ENCODE measurements around the gene TMEM187. TPM values are rescaled to one million over a fixed set of nuclear protein-coding genes. Genes with fewer than 3 reads are reported as not detected.
"Not testable (repeated sequence)": the region's sequence is repeated elsewhere in the genome, so short reads cannot be mapped to it uniquely, and the experiment has no call there.

Gene TMEM187
- total RNA-seq, 1 donor from 2014 or later: 3.3 TPM

DNA sequence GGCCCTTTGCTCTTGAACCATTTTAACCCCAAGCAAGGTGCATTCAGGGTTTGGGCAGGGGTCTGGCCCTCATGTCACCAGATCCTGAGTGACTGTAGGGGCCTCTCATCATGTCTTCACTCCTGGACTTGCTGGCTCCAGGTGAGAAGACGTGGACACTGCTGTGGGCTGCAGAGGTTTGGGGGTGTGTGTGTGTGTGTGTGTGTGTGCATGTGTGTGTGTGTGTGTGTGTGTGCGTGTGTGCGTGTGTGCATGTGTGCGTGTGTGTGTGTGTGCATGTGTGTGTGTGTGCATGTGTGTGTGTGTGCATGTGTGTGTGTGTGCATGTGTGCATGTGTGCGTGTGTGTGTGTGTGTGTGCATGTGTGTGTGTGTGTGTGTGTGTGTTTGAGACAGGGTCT, 21.8 kb downstream of the TMEM187 start:
- DNase-seq (ENCODE audit: extremely low read depth, low read depth, low spot score): not testable (repeated sequence)

DNA sequence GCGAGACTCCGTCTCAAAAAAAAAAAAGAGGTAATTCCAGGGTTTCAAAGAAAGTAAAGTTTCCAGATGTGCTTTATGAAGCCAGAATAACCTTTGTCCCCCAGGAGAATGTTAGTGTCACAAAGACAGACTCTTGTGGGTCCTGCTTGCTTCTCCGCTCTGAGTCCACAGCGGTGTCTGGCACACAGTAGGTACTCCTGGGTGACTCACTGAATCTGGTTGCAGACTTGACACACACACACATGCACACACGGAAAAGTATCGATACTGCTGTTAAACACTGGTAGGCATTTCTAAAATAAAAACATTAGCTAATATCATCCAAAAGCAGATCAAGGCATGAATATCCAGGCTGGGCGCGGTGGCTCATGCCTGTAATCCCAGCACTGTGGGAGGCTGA, 22.9 kb downstream of the TMEM187 start:
- DNase-seq (ENCODE audit: extremely low read depth, low read depth, low spot score): no peak

DNA sequence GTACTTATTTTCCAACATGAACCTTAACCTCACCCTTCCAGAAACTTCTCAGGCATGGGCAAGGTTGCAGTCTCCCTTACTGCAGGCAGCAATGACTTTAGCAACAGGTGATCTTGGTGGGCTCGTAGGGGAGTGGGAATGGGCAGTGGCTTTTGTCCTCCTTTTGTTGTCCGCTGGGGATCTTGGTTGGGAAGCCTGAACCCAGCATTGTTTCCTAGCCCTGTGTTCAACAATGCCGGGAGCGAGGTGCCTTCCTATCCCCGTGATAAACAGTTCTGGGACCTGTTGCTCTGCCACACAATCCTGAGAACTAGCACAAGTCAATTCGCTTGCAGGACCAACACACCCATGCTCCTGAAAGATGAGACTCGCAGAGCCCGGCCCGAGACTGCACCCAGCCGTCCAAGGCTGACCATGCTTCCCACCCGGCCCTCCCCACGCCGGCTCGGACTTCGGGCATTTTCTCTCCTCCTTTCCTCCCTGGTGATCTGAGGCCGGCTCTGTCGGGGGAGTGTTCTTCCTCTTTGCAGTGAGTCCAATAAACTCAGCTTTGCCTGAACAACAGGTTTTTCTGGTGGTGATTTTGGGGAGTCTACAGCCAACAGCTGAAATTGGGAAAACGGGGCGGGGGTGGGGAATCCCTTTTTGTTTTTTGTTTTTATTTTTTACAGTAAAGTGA, 26.9 kb downstream of the TMEM187 start:
- no peak for DNase-seq (ENCODE audit: extremely low read depth, low read depth, low spot score)

DNA sequence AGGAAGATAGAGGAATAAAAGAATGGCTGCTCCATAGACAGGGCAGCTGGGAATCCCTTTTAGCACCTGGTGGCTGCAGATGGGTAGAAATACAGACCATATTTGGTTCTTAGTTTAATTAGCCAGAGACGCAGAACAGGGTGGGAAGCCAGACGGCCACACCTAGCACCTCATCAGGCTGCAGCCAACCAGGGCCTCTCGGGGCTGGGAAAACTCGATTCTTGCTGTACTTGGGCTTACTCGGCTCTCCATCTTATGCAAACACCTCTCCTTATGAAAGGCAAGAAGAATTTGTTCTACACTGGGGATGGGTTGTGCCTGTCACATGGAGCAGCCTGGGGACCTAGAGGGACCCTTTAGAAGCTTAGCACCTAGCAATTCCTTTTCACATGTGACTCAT, 27.5 kb downstream of the TMEM187 start:
- no peak for DNase-seq (ENCODE audit: extremely low read depth, low read depth, low spot score)

DNA sequence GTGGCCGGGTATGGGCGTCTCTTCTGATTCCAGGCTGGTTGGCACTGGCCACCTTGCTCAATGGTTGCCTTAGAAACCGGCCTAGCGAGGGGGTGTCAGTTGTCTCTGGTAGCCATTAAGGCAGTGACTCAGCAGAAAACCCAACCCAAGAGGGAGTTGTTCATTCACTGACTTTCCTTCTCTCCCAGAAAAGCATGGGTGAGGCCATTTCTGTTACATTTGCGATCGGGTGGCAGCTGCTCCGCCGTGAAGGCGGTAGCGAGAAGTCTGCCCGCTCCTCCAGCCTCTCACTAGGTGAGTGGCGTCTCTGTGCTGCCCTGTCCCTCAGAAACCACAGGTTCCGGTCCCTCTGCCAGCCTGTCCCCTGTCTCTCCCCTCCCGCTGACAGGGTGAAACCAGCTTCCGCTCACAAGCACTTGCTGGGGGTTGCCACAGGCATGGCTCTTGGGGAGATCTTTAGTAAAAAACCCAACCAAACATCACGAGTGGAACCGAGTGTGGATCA, 29.7 kb downstream of the TMEM187 start:
- no peak for DNase-seq (ENCODE audit: extremely low read depth, low read depth, low spot score)

DNA sequence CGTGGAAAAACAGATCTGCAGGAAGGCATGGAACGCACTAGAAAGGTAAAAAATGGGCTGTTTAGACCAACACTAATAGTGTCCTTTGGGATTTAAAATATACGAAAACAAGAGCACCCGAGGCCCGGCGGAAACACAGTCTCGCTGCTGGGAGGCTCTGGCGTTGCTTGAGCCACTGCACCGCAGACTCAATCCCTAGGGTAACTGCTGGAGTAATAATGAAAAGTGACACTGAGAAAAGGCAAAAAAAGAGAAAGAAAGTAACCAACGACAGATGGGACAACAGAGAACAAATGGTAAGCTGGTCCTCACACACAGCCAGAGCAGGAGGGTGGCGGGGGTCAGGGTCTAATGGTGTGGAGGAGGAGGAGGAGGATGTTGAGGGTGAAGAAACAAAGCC, 31.8 kb downstream of the TMEM187 start:
- DNase-seq (ENCODE audit: extremely low read depth, low read depth, low spot score): no peak

DNA sequence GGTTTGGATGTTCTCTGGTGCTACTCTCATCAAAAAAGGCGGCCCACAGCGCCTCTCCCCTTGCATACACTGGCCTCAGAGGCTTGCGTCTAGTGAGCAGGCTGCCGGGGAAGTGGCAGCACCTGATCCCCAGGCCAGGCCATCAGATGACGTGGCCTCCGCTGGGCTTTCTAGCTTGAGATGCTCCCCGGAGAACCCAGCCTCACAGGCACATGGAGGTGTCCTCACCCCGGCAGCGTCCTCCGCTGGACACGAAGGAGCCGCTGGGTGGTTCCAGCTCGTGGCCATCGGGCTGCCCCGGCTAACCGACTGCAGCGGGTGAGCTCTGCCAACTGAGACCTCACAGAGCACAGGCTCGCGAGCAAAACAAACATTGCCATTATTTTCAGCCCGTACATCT, 34.4 kb downstream of the TMEM187 start:
- DNase-seq (ENCODE audit: extremely low read depth, low read depth, low spot score): no peak

DNA sequence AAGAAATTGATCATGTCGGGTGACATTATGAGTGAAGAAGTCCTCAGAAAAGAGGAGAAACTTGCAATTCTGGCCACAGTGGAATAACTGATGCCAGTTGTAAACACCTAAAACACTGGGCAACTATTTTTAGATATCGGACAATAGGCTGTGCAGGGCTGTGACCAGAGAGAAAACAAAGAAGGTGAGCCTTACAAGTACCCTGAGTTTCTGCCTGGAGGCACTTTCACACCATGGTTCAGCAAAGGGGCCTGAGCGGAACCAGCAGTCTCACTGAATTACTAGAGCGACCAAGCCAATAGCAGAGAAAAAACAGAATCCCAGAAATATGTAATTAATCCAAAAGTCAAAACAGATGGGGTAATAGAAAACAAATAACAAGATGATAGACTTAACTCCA, 36.0 kb downstream of the TMEM187 start:
- no peak for DNase-seq (ENCODE audit: extremely low read depth, low read depth, low spot score)

DNA sequence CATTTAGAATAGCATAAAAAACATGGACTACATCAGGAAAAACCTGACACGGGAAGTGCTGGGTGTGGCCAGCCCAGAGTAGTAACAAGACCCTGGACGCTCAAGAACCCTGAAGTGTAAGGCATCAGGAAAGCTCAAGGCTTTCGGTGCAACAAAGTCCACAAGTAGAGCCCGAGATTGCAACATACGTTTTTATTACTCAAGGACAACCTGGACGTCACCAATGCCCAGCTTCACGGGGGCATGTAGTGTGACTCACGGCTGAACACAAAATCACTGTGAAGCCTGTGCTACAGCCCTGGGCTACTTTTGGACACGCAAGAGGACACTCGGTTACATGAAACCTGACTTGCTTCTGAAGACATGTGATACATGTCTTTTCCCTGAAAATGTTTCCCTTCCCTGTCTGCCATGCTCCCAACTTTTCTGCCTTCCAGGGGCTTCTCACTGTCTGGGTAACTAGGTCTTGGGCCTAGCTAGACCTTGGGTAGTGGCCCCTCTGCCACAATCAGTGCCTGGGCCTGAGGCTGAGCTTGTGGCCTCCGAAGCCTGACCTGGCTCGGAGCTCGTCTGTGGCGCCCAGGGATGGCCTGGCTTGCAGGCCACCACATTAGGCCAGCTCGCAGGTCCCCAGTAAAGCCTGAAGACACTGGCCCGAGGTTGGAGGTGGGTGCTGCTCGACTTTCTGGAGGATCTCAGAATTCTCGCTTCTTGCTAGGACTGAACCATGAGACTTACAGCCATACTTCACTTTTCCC, 38.0 kb downstream of the TMEM187 start:
- DNase-seq (ENCODE audit: extremely low read depth, low read depth, low spot score): no peak

DNA sequence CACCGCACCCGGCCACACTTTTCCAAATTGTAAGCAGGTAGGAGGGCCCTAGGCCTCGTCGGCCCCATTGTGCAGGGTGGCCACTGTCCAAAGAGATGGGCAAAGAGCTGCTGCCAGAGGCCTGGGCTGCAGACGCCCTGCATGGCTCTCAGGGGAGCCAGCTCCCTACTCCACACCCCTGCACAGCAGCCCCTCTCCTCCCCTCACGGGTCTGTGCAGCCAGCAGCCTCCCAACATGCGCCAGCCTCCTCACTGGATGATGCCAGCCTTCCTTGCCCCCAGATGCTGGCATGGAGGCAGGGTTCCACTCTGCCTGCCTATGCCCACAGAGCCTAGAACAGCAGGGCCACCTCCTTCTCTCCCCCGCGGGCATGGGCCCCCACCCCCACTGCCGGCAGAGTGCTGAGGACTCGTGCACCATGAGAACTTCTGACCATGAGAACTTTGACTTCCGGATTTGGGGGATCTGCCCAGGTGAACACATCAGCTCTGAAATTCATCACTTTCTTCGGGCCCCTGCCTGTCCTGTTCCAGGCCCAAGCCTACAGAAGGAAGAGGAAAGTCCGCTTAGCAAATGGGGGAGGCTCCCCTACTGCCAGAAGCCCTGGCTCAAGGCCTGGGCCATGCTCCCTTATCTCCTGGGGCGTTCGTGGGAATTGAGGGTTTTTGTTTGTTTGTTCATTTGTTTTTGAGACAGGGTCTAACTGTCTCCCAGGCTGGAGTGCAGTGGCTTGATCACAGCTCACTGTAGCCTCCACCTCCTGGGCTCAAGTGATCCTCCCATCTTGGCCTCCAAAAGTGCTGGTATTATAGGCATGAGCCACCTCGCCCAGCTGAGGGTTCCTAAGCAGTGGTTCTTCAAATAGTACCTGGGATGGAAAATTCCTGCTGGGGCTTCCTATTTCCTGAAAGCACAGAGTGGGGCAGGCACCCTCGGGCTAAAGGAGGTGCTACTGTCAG, 39.1 kb downstream of the TMEM187 start:
- DNase-seq (ENCODE audit: extremely low read depth, low read depth, low spot score): no peak

DNA sequence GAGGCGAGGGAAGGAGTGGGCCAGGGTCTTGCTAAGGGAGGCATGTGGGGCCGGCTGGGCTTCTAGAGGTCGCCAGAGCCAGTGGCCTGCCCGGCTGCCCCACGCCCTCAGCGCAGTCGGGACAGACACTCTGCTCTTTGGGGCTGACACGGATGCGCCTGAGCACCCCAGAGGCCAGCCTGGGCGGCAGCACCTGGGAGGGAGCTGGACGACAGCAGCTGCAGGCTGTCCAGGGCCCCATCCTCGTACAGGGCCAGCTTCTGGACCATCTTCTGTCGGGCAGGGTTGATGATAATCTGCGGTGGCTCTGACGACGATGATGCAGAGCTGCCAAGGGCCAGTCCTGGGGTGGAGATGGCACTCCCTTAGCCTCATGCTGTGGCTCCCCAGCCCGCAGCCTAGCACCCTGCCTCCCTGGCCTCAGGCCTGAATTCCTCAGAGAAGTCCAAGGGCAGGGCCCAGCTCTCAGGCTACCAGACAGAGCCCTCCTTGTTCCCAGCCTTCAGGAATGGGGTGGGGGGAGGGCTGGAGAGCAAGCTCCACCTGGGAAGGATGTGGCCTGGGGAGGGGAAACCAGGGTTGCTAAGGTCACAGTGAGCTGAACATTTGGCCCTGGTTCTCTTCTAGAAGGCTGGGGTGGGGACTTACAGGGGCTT, 39.9 kb downstream of the TMEM187 start:
- DNase-seq (ENCODE audit: extremely low read depth, low read depth, low spot score): no peak

DNA sequence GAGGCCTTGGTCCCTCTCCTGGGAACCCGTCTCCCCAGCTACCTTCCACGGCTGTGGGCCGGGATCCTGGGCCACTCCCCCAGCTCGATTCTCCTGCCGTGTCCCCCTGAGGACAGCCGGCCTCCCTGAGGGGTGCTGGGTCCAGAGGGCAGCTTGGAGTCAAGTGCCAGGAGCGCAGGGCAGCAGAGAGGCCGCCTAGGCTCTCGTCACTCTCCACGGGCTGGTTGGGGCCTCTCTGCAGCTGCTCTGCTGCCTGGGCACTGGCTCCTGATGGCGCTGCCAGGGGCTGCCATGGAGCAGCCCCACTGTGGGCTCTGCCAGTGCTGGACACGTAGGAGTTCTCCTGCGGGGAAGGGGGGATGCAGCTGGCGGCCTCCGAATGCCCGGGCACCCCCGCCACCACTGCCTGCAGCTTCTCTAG, 40.5 kb downstream of the TMEM187 start:
- DNase-seq (ENCODE audit: extremely low read depth, low read depth, low spot score): no peak

DNA sequence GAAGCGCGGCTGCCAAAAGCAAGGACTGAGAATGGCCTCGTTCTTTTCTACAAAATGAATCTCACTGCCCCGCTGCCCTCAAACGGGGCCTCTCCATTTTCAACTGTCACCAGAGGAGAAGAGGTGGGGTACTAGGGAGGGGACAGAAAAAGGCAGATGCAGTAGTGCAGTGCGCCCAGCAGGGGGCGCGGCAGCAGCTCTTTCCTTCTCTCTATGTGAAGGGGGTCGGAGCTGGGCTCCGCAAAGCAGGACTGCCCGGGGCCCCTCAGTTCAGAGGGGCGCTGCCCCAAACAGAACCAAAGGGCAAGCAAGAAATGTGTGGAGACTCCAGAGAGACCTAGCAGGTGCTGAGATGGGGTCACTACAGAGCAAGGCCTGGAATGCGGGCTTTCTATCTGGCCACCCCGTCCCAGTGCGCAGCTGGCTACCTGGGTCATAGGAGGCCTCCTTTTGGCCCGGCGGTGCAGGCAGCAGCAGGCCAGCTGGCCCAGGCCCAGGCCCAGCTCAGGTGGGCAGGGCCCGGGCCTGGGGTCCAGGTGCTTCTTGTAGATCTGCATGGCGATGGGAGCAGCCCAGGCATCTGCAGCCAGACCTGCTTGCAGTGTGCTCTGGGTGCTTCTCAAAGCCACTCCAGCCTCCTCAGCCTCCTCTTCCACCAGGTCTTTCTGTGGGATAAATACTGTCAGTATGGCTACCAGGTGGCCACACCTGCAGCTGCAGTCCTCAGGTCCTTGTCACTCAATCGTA, 41.2 kb downstream of the TMEM187 start:
- DNase-seq (ENCODE audit: extremely low read depth, low read depth, low spot score): no peak

DNA sequence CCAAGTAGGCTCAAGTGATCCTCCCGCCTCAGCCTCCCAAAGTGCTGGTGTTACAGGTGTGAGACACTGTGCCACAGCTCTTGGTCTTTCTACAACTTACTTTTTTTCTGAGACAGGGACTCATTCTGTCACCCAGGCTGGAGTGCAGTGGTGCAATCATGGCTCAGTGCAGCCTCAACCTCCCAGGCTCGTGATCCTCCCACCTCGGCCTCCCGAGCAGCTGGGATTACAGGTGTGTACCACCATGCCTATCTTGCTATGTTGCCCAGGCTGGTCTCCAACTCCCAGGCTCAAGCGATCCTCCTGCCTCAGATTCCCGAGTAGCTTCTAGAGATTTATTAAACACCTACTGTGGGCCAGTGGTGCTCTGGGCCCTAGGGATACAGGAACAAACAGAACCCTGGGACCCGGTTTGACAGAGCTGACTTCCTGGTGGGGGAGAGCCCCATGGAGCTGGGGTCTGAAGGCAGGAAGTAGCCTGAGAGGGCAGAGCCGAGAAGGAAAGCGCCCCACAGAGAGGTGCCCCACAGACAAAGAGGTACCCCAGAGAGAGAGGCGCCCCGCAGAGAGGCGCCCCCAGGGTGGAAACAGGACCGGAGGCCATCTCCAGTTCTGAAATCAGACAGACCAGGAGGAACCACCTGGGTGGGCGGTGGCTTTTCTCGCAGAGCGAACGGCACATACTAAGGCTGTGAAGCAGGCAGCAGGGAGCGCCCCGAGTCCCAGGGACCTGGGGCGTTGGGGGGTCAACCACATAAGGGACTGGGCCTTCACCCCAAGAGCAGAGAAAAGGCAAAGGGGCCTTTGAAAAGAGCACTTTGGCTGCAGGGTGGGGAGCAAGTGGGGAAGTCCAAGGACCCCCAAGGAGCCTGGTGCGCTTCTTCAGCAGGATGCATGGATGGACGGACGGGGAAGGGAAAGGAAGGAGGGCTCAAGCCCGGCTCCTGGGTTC, 42.2 kb downstream of the TMEM187 start:
- DNase-seq (ENCODE audit: extremely low read depth, low read depth, low spot score): no peak

DNA sequence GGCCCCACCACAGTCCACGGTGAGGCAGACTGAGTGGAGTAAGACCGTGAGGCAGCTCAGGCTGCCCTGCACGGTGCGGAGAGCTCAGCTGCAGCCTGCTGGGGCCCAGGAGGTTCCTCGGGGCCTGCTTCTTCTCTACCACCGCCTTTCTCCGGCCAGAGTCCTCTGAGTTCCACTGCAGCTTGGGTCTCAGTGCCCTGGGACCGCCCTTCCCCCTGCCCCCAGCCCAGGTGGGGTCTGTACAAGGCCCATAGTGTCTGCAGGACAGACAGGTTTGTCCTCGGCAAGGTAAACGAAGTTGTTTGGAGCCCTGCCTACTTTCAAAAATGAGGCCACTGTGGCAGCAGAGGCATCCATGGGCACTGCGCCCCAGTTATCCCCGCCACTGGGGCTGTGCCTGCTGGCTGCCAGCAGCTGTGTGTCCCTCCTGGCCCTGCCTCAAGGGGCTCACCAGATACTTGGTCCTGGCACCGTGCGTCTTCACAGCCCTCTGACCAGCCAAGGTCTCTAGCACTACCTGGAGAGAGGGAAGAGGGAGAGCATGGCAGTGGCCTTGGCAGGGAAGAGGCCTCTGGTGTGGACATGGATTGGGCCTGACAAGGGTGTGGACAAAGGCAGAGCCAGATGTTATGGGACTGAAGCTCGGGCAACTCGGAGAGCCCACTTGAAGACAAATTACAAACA, 43.2 kb downstream of the TMEM187 start:
- no peak for DNase-seq (ENCODE audit: extremely low read depth, low read depth, low spot score)

DNA sequence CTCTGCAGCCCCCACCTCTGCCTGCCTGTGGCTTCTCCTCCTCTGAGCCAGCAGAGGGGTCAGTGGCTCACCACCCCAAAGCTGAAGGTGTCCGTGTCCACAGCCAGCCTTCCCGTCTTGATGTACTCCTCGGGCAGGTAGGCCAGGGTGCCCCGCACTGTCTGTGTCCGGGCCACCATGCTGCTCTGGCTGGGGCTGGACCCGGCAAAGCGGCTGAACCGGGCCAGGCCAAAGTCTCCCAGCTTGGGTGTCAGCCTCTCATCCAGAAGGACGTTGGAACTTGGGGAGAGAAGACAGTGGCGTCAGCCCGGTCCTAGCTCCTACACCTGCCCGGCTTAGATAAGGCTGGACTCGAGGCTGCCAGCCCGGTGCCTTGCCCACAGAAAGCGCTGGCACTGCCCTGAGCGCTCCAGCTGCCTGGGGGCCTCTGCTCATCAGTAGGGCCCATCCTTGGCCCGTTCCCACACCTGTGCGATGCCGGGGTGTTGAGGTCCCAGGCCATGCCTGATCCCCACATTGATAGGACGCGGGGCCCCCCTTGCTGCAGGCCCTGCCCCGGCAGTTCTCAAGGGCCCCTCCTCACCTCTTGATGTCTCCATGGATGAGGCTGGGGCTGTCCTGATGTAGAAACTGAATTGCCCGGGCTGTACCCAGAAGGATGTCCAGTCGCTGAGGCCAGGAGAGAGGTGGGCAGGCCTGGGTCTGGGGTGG, 44.0 kb downstream of the TMEM187 start:
- DNase-seq (ENCODE audit: extremely low read depth, low read depth, low spot score): no peak

DNA sequence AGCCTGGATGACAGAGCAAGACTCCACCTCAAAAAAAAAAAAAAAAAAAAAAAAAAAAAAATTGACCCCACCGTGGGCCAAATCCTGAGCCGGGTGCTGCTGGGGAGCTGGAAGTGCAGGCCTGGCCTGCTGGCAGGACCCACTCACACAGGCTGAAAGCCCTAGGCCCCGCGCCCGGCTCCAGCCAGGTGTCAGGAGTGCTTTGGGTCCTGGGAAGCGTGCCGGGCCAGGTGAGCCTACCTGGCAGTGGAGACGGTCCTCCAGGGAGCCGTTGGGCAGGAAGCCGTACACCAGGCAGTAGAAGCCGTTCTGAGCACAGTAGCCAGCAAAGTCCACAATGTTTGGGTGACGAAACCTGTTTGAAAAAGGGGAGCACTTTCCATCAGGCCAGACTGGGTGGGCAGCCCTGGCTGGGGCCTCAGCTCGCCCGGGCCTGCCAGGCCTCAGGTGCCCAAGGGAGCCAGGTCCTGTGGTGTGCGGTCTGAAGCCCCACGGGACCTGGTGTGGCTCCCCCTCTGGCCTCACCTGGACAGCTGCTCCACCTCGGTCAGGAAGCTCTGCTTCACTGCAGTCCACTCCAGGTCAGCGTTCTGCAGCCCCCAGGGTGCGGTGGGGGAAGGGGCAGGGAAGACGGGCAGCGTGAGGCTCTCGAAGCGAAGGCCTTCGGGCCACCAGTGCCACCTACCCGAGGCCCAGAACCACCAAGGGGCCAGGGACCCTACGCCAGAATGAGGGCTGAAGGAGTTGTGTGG, 45.4 kb downstream of the TMEM187 start:
- no peak for DNase-seq (ENCODE audit: extremely low read depth, low read depth, low spot score)

All from glomerular endothelial cell (primary cell).